Stimulated activated CD8-positive, alpha-beta memory T cell treated with anti-CD3 and anti-CD28 coated beads, Interleukin-7, amount 100 ng/mL, for 4 hours (primary cell): ENCODE results near the gene PAQR7.

ENCODE experiments used
- DNase-seq, 2 donors: peaks; one replicate each; pipeline ENCODE4 v3.0.0-alpha.2; 2020; ENCODE audit warnings: low read depth in 2 of 2

The PAQR7 gene

GRCh38 chr1:25875154-25875855 is at the start of gene PAQR7:
TSS of gene PAQR7 (minus strand) at chr1:25875708. CDS start at chr1:25863839, 11,869 bp downstream.
- DNase-seq, result peak in 1 of 2 donors; percentile 67

- DNase-seq, result no peak
Measured at GRCh38 chr1:25924454-25924853, 48.9 kb upstream of the PAQR7 start.

- no peak for DNase-seq
Measured at GRCh38 chr1:25922971-25923552, 47.6 kb upstream of the PAQR7 start.

GRCh38 chr1:25922056-25922970 is 46.8 kb upstream of the PAQR7 start:
- DNase-seq, result peak; percentile 1 to 22

- DNase-seq, result no peak
Measured at GRCh38 chr1:25918615-25919014, 43.1 kb upstream of the PAQR7 start.

GRCh38 chr1:25917996-25918395 is 42.5 kb upstream of the PAQR7 start:
- DNase-seq, result peak; percentile 3 to 7

- no peak for DNase-seq
Measured at GRCh38 chr1:25916460-25916859, 41.0 kb upstream of the PAQR7 start.

GRCh38 chr1:25914074-25914995 is 38.8 kb upstream of the PAQR7 start:
- no peak for DNase-seq

GRCh38 chr1:25913206-25913605 is 37.7 kb upstream of the PAQR7 start:
- DNase-seq, result no peak

GRCh38 chr1:25912076-25912831 is 36.7 kb upstream of the PAQR7 start:
- DNase-seq, result no peak

- DNase-seq, result no peak
Measured at GRCh38 chr1:25911162-25911561, 35.7 kb upstream of the PAQR7 start.

GRCh38 chr1:25909040-25909439 is 33.5 kb upstream of the PAQR7 start:
- no peak for DNase-seq

GRCh38 chr1:25908161-25908560 is 32.7 kb upstream of the PAQR7 start:
- no peak for DNase-seq

- DNase-seq, result no peak
Measured at GRCh38 chr1:25907601-25908000, 32.1 kb upstream of the PAQR7 start.

GRCh38 chr1:25906644-25907300 is 31.3 kb upstream of the PAQR7 start:
- peak; percentile 5 to 8 for DNase-seq

- DNase-seq, result peak; percentile 74 to 86
Measured at GRCh38 chr1:25905680-25906643, 30.5 kb upstream of the PAQR7 start, which contains the start of gene STMN1. TSS of gene STMN1 (minus strand) at chr1:25906419. CDS start at chr1:25904676, 1,743 bp downstream.

- peak; percentile 85 to 92 for DNase-seq
Measured at GRCh38 chr1:25904943-25905679, 29.6 kb upstream of the PAQR7 start.

GRCh38 chr1:25903986-25904385 is 28.5 kb upstream of the PAQR7 start:
- DNase-seq, result no peak
